H9 (cell line): ENCODE measurements around the gene ZNF414. TPM values are rescaled to one million over a fixed set of nuclear protein-coding genes. Genes with fewer than 3 reads are reported as not detected.

Source experiments
- DNase-seq: peaks from one replicate; pipeline ENCODE4 v3.0.0-alpha.2; 2017
- H2AFZ ChIP-seq: one replicate; pipeline ENCODE4 v1.6.1; 2013; ENCODE audit warnings: mild to moderate bottlenecking, low read length, control low read depth, moderate library complexity
- H2AK5ac ChIP-seq: 2 replicates; pipeline ENCODE4 v1.6.1; 2013; ENCODE audit warnings: low read length, control low read depth, mixed read lengths; ENCODE audit not compliant: insufficient read length
- H2BK120ac ChIP-seq: one replicate; pipeline ENCODE4 v1.6.1; 2013; ENCODE audit warnings: low read depth, mild to moderate bottlenecking, low read length, control low read depth, inconsistent platforms; ENCODE audit not compliant: poor library complexity, severe bottlenecking
- H2BK12ac ChIP-seq: 2 replicates; pipeline ENCODE4 v1.6.1; 2013; ENCODE audit warnings: low read length, control low read depth, mixed read lengths, low read depth; ENCODE audit not compliant: insufficient read length
- H2BK15ac ChIP-seq: 2 replicates; pipeline ENCODE4 v1.6.1; 2013; ENCODE audit warnings: low read depth, low read length, control low read depth
- H2BK20ac ChIP-seq: one replicate; pipeline ENCODE4 v1.6.1; 2013; ENCODE audit warnings: low read depth, mild to moderate bottlenecking, low read length, control low read depth, inconsistent platforms; ENCODE audit not compliant: poor library complexity, severe bottlenecking
- H2BK5ac ChIP-seq: 2 replicates; pipeline ENCODE4 v1.6.1; 2013; ENCODE audit warnings: low read length, control low read depth, mixed read lengths; ENCODE audit not compliant: insufficient read length
- H3K14ac ChIP-seq: 2 replicates; pipeline ENCODE4 v1.6.1; 2013; ENCODE audit warnings: low read length, control low read depth; ENCODE audit not compliant: insufficient read depth
- H3K18ac ChIP-seq: 2 replicates; pipeline ENCODE4 v1.6.1; 2013; ENCODE audit warnings: low read depth, mild to moderate bottlenecking, mixed read lengths, low read length, control low read depth; ENCODE audit not compliant: insufficient read length
- H3K23ac ChIP-seq: 2 replicates; pipeline ENCODE4 v1.6.1; 2013; ENCODE audit warnings: low read length, control low read depth, mixed read lengths, low read depth; ENCODE audit not compliant: insufficient read length
- H3K23me2 ChIP-seq: 2 replicates; pipeline ENCODE4 v1.6.1; 2013; ENCODE audit warnings: low read depth, mild to moderate bottlenecking, mixed read lengths, low read length, control low read depth; ENCODE audit not compliant: insufficient read length, poor library complexity, severe bottlenecking
- H3K27ac ChIP-seq: 2 replicates; pipeline ENCODE4 v1.5.1; 2013; ENCODE audit warnings: low read length, control low read depth, mixed read lengths, low read depth; ENCODE audit not compliant: insufficient read length
- H3K27me3 ChIP-seq: 2 replicates; pipeline ENCODE4 v1.6.1; 2013; ENCODE audit warnings: low read length, control low read depth, inconsistent platforms; ENCODE audit not compliant: insufficient read depth
- H3K4ac ChIP-seq: 2 replicates; pipeline ENCODE4 v1.6.1; 2013; ENCODE audit warnings: low read depth, mild to moderate bottlenecking, control low read depth, inconsistent platforms, low read length, moderate library complexity
- H3K4me1 ChIP-seq: 2 replicates; pipeline ENCODE4 v1.6.1; 2013; ENCODE audit warnings: low read length, control low read depth, inconsistent platforms; ENCODE audit not compliant: insufficient read depth
- H3K4me2 ChIP-seq: 2 replicates; pipeline ENCODE4 v1.6.1; 2013; ENCODE audit warnings: low read length, control low read depth, mixed read lengths; ENCODE audit not compliant: insufficient read length, insufficient read depth
- H3K56ac ChIP-seq: 2 replicates; pipeline ENCODE4 v1.6.1; 2013; ENCODE audit warnings: low read depth, mild to moderate bottlenecking, mixed read lengths, low read length, control low read depth; ENCODE audit not compliant: insufficient read length
- H3K79me1 ChIP-seq: 2 replicates; pipeline ENCODE4 v1.6.1; 2013; ENCODE audit warnings: low read depth, mild to moderate bottlenecking, moderate library complexity, low read length, control low read depth, inconsistent platforms; ENCODE audit not compliant: insufficient read depth, poor library complexity, severe bottlenecking
- H3K79me2 ChIP-seq: 2 replicates; pipeline ENCODE4 v1.6.1; 2013; ENCODE audit warnings: low read length, control low read depth, inconsistent platforms; ENCODE audit not compliant: insufficient read depth
- H3K9ac ChIP-seq: 2 replicates; pipeline ENCODE4 v1.6.1; 2013; ENCODE audit warnings: low read length, control low read depth, mixed read lengths; ENCODE audit not compliant: insufficient read length; ENCODE audit errors: extremely low read depth
- H3K9me3 ChIP-seq: one replicate; pipeline ENCODE4 v1.6.1; 2013; ENCODE audit warnings: low read depth, low read length, inconsistent platforms; ENCODE audit not compliant: control insufficient read depth
- H3T11ph ChIP-seq: one replicate; pipeline ENCODE4 v1.6.1; 2013; ENCODE audit warnings: mild to moderate bottlenecking, low read length, control low read depth, inconsistent platforms
- H4K20me1 ChIP-seq: one replicate; pipeline ENCODE4 v1.6.1; 2013; ENCODE audit not compliant: control insufficient read depth, insufficient read length, insufficient read depth
- H4K5ac ChIP-seq: 2 replicates; pipeline ENCODE4 v1.6.1; 2013; ENCODE audit warnings: low read depth, mild to moderate bottlenecking, mixed read lengths, low read length, control low read depth; ENCODE audit not compliant: insufficient read length
- H4K8ac ChIP-seq: replicated peaks from 2 replicates; pipeline ENCODE4 v1.6.1; 2013; ENCODE audit warnings: low read length, control low read depth, mixed read lengths, low read depth; ENCODE audit not compliant: insufficient read length
- H4K91ac ChIP-seq: 2 replicates; pipeline ENCODE4 v1.6.1; 2013; ENCODE audit warnings: low read depth, mild to moderate bottlenecking, moderate library complexity, mixed read lengths, low read length, control low read depth; ENCODE audit not compliant: insufficient read length
- H3K27ac Mint-ChIP-seq, 3 experiments: 2 replicates in 2 of 3; 3 replicates in 1 of 3; pipeline ENCODE4 v1.8.0; 2020 to 2021; ENCODE audit warnings: mixed read lengths in 3 of 3, mild to moderate bottlenecking in 1 of 3, moderate library complexity in 1 of 3
- H3K27me3 Mint-ChIP-seq: 2 replicates; pipeline ENCODE4 v1.8.0; 2021; ENCODE audit warnings: low read depth, mild to moderate bottlenecking, moderate library complexity, mixed read lengths
- H3K36me3 Mint-ChIP-seq, 3 experiments: 2 replicates in 2 of 3; 3 replicates in 1 of 3; pipeline ENCODE4 v1.8.0; 2020 to 2021; ENCODE audit warnings: low read depth in 3 of 3, mixed read lengths in 3 of 3; ENCODE audit not compliant: insufficient read depth in 1 of 3
- H3K4me1 Mint-ChIP-seq, 2 experiments: 2 replicates each; pipeline ENCODE4 v1.8.0; 2020; ENCODE audit warnings: mixed read lengths in 2 of 2
- H3K4me3 Mint-ChIP-seq, 2 experiments: 2 replicates in 1 of 2; 3 replicates in 1 of 2; pipeline ENCODE4 v1.8.0; 2020 to 2021; ENCODE audit warnings: mild to moderate bottlenecking in 2 of 2, mixed read lengths in 2 of 2, moderate library complexity in 1 of 2
- H3K9me3 Mint-ChIP-seq, 2 experiments: 2 replicates in 1 of 2; 3 replicates in 1 of 2; pipeline ENCODE4 v1.8.0; 2020; ENCODE audit warnings: mild to moderate bottlenecking in 2 of 2, mixed read lengths in 2 of 2, moderate library complexity in 1 of 2
- WGBS: extraction: QIAGEN DNeasy Blood & Tissue Kit; methylation state at CpG from one replicate; pipeline ENCODE4 v1.1.7; 2013; ENCODE audit warnings: missing lambda C conversion rate, low lambda C conversion rate, mixed read lengths; ENCODE audit not compliant: insufficient read length; ENCODE audit errors: extremely low coverage; 5-methylcytosine and 5-hydroxymethylcytosine counted together
- total RNA-seq: library from RNA; stranded (reverse); gene quantifications from 2 replicates; pipeline ENCODE4 v1.2.1, GENCODE V29; 2021
- TF ChIP-seq, protein P1 (sequence below): fragments of 200-600 bp; sonication (generic); conservative IDR thresholded peaks from 3 replicates; pipeline ENCODE4 v1.8.0; 2021; ENCODE audit warnings: antibody characterized with exemption, mild to moderate bottlenecking

The ZNF414 gene
- total RNA-seq, 1 experiment from 2014 or later, result 29.3 TPM

GRCh38 chr19:8484331-8484894 lies 29.6 kb downstream of the ZNF414 start:
- Histone ChIP-seq H3K79me1 (no peaks in the 10 kb centered on the region), H3K56ac (no peak overlapping the region), H3K23me2 (no peaks in the 10 kb centered on the region), H3K27ac (no peak overlapping the region), H3K9me3 (no peaks in the 10 kb centered on the region), H4K8ac (no peak overlapping the region), H3K79me2 (peaks cover 7% of the 10 kb centered on the region; the same call in 1 of the 2 replicates), H2AK5ac (no peak overlapping the region), H3K4me2 (no peak overlapping the region), H3K9ac (no peak overlapping the region), H2AFZ (no peak overlapping the region), H3K27me3 (no peaks in the 10 kb centered on the region), H3K4ac (no peak overlapping the region), H2BK20ac (no peak overlapping the region), H4K5ac (no peak overlapping the region), H3K4me1 (no peaks in the 10 kb centered on the region), H4K91ac (no peak overlapping the region), H2BK12ac (no peak overlapping the region), H2BK15ac (no peak overlapping the region), H2BK120ac (no peak overlapping the region), H2BK5ac (no peak overlapping the region), H3T11ph (no peak overlapping the region), H4K20me1 (peaks cover 2% of the 10 kb centered on the region), H3K14ac (no peak overlapping the region), H3K23ac (no peak overlapping the region), H3K18ac (no peak overlapping the region)
- Mint-ChIP-seq H3K36me3 (peaks cover 50 to 90% (median 87%) of the 10 kb centered on the region in 3 experiments), H3K4me3 (no peak overlapping the region), H3K4me1 (peaks cover 3 to 15% of the 10 kb centered on the region in 2 experiments), H3K27me3 (no peaks in the 10 kb centered on the region; the same call in 1 of the 2 replicates), H3K9me3 (no peaks in the 10 kb centered on the region), H3K27ac (no peak overlapping the region)
- no CpG with 5 or more reads among the region's 18 CpGs for whole genome bisulfite sequencing
- TF ChIP-seq, protein P1, sequence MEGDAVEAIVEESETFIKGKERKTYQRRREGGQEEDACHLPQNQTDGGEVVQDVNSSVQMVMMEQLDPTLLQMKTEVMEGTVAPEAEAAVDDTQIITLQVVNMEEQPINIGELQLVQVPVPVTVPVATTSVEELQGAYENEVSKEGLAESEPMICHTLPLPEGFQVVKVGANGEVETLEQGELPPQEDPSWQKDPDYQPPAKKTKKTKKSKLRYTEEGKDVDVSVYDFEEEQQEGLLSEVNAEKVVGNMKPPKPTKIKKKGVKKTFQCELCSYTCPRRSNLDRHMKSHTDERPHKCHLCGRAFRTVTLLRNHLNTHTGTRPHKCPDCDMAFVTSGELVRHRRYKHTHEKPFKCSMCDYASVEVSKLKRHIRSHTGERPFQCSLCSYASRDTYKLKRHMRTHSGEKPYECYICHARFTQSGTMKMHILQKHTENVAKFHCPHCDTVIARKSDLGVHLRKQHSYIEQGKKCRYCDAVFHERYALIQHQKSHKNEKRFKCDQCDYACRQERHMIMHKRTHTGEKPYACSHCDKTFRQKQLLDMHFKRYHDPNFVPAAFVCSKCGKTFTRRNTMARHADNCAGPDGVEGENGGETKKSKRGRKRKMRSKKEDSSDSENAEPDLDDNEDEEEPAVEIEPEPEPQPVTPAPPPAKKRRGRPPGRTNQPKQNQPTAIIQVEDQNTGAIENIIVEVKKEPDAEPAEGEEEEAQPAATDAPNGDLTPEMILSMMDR, result no peak
- no peak for DNase-seq
